ENCODE measurements around the gene ARID4B. TPM values are rescaled to one million over a fixed set of nuclear protein-coding genes. Genes with fewer than 3 reads are reported as not detected.

ARID4B gene
- polyA plus RNA-seq, 1 donor from 2014 or later, result 49.3 TPM

- Histone ChIP-seq H3K27ac (ENCODE audit: low read length) (no peak overlapping the region), H3K9me2 (ENCODE audit: insufficient read depth, low read length) (no peaks in the 10 kb centered on the region), H3K4me3 (ENCODE audit: low read length) (no peak overlapping the region), H3K36me3 (ENCODE audit: insufficient read depth, low read length) (peaks cover 4% of the 10 kb centered on the region), H3K9me3 (ENCODE audit: low read length) (no peaks in the 10 kb centered on the region), H3K4me2 (ENCODE audit: low read length) (no peak overlapping the region), H4K20me1 (ENCODE audit: insufficient read depth) (no peaks in the 10 kb centered on the region), H3K27me3 (ENCODE audit: insufficient read depth, low read depth, low read length) (no peaks in the 10 kb centered on the region), H3F3A (ENCODE audit: insufficient read depth, low read length, poor library complexity, severe bottlenecking) (no peaks in the 10 kb centered on the region), H3K9ac (ENCODE audit: low read length) (no peak overlapping the region), H2AFZ (ENCODE audit: low read depth, low read length) (no peak overlapping the region), H3K79me2 (replicated peaks; ENCODE audit: insufficient read depth, low read length) (no peaks in the 10 kb centered on the region)
- TF ChIP-seq EP300 (conservative IDR thresholded peaks at IDR 0.05; ENCODE audit: poor library complexity, severe bottlenecking) (no peak), TAF1 (IDR thresholded peaks at IDR 0.05; ENCODE audit: low read depth) (no peak), EZH2 (IDR thresholded peaks at IDR 0.05; ENCODE audit: borderline replicate concordance, insufficient read depth, low read length, poor library complexity, severe bottlenecking) (no peak), MXI1 (conservative IDR thresholded peaks at IDR 0.05; ENCODE audit: poor library complexity, severe bottlenecking) (no peak), CTCF (IDR thresholded peaks at IDR 0.05; ENCODE audit: poor library complexity, severe bottlenecking) (no peak), SMC3 (conservative IDR thresholded peaks at IDR 0.05; ENCODE audit: poor library complexity) (no peak), POLR2AphosphoS5 (IDR thresholded peaks at IDR 0.05) (no peak), REST (IDR thresholded peaks at IDR 0.05; ENCODE audit: borderline replicate concordance) (no peak), RAD21 (conservative IDR thresholded peaks at IDR 0.05) (no peak)
Measured at GRCh38 chr1:235147269-235147668, 180.7 kb downstream of the ARID4B start.

GRCh38 chr1:235145639-235146038 is 182.3 kb downstream of the ARID4B start:
- H3K9me2 ChIP-seq (ENCODE audit: insufficient read depth, low read length), result no peaks in the 10 kb centered on the region
- no peaks in the 10 kb centered on the region for H3K9me3 ChIP-seq (ENCODE audit: low read length)
- no peaks in the 10 kb centered on the region for H3F3A ChIP-seq (ENCODE audit: insufficient read depth, low read length, poor library complexity, severe bottlenecking)
- no peaks in the 10 kb centered on the region for H3K27me3 ChIP-seq (ENCODE audit: insufficient read depth, low read depth, low read length)
- H3K36me3 ChIP-seq (ENCODE audit: insufficient read depth, low read length), result peaks cover 4% of the 10 kb centered on the region
- TF ChIP-seq CTCF (IDR thresholded peaks at IDR 0.05; ENCODE audit: poor library complexity, severe bottlenecking) (no peak), RAD21 (conservative IDR thresholded peaks at IDR 0.05) (no peak), TAF1 (IDR thresholded peaks at IDR 0.05; ENCODE audit: low read depth) (no peak), EZH2 (IDR thresholded peaks at IDR 0.05; ENCODE audit: borderline replicate concordance, insufficient read depth, low read length, poor library complexity, severe bottlenecking) (no peak), EP300 (conservative IDR thresholded peaks at IDR 0.05; ENCODE audit: poor library complexity, severe bottlenecking) (no peak), MXI1 (conservative IDR thresholded peaks at IDR 0.05; ENCODE audit: poor library complexity, severe bottlenecking) (no peak), SMC3 (conservative IDR thresholded peaks at IDR 0.05; ENCODE audit: poor library complexity) (no peak), REST (IDR thresholded peaks at IDR 0.05; ENCODE audit: borderline replicate concordance) (no peak), POLR2AphosphoS5 (IDR thresholded peaks at IDR 0.05) (no peak)
- H3K27ac ChIP-seq (ENCODE audit: low read length), result no peak overlapping the region
- H3K4me2 ChIP-seq (ENCODE audit: low read length), result no peak overlapping the region
- H4K20me1 ChIP-seq (ENCODE audit: insufficient read depth), result no peaks in the 10 kb centered on the region
- no peak overlapping the region for H3K4me3 ChIP-seq (ENCODE audit: low read length)
- H2AFZ ChIP-seq (ENCODE audit: low read depth, low read length), result no peak overlapping the region
- H3K9ac ChIP-seq (ENCODE audit: low read length), result no peak overlapping the region
- no peaks in the 10 kb centered on the region for H3K79me2 ChIP-seq (replicated peaks; ENCODE audit: insufficient read depth, low read length)

All from neural cell (in vitro differentiated cells).